ENCODE results near the gene ZNF777. TPM values are rescaled to one million over a fixed set of nuclear protein-coding genes. Genes with fewer than 3 reads are reported as not detected.
"Not testable (repeated sequence)": the region's sequence is repeated elsewhere in the genome, so short reads cannot be mapped to it uniquely, and the experiment has no call there.

Gene ZNF777
- 1 to 10 TPM; 8.5 to 9.5 TPM for total RNA-seq
- long read RNA-seq, donor 1, partial matches to known transcripts, result 4 of 6 reads
- long read RNA-seq, donor 1, other reads (novel, unspliced or antisense), result 2 of 6 reads
- long read RNA-seq, donor 2, result 0 reads

DNA sequence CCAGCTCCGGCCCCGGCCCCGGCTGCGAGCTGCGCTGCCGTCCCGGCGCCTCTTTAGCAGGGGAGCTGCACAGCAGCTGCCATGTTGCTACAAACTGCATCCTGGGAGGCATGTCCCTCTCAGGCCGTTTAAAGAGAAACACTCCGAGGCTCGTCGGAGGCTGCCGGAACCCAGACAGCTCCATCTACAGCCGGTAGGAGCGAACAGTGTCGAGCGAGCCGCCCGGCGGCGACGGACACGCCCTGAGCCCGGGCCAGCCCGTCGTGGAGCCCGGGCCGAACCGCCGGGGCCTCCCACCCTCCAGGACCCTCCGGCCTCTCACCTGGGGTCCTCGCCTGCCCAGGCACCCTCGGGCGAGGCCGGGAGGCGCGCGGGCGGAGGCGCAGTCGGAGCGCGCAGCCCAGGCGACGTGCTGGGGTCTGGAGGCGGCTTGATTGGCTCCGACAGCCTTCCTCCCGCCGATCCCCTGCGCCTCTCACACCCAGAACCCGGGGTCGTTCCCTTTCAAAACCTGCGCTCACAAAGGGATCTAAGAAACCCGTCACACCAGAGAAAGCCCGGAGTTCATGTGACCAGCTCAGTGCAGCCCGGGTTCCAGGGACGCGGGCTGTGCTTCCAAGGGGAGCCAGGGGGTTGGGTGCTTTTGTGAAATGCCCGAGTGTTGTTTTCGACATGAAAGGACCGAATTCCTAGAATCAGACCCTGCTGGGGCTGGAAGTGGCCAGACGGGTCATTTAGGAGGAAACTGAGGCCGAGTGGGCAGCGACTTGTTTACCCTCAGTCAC is at the start of gene ZNF777:
ZNF777 (minus strand) TSS at position 570 of the 785 bp plus-strand sequence. CDS start 5,040 bp downstream, outside the sequence.
- intact Hi-C loops (cut with DNase I), result no loop called here
- peak; percentile 96 for DNase-seq (ENCODE audit: low spot score)

DNA sequence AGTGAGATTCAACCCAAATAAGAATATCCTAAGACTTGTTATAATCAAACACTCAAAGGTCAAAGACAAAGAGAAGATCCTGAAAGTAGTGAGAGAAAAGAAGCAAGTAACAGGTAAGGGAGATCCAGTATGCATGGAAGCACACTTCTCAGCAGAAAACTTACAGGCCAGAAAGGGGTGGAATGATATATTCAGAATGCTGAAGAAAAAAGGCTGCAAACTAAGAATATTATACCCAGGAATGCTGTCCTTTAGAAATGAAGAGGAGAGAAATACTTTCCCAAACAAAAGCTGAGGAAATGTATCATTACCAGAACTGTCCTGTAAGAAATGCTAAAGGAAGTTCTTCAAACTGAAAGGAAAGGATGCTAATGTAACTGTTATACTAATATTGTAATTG is 49.4 kb upstream of the ZNF777 start:
- no peak for DNase-seq (ENCODE audit: low spot score)
- intact Hi-C loops (cut with DNase I), result no loop called here

DNA sequence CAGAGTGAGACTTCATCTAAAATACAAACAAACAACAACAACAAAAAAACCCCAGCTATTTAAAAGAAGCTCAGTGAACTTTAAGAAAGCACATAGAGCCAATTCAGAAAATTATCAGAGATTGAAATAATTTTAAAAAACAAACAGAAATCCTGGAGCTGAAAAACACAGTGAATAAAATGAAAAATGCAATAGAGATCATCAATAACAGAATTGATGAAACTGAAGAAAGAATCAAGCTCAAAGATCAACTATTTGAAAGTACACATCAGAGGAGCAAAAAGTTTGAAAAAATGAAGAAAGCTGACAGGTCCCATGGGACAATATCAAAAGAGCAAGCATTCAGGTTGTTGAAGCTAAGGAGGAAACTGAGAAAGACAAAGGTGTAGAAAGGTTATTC is 48.9 kb upstream of the ZNF777 start:
- intact Hi-C loops (cut with DNase I), result no loop called here
- DNase-seq (ENCODE audit: low spot score), result no peak

DNA sequence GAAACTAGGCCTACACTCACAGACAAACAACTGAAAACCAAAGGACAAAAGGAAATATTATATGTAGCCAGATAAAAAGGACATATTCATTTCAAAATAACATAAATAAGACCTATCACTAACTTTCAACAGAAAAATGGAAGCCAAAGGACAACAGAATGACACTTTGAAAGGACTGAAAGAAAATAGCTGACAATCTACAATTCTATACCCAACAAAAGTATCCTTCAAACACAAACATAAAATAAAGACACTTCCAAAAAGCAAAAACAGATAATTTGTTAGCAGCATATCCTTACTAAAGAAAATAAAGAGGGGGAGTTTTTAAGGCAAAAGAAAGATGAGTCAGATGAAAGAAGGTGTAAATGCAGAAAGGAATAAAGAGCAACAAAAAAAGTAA is 44.7 kb upstream of the ZNF777 start:
- intact Hi-C loops (cut with DNase I), result no loop called here
- DNase-seq (ENCODE audit: low spot score), result no peak

DNA sequence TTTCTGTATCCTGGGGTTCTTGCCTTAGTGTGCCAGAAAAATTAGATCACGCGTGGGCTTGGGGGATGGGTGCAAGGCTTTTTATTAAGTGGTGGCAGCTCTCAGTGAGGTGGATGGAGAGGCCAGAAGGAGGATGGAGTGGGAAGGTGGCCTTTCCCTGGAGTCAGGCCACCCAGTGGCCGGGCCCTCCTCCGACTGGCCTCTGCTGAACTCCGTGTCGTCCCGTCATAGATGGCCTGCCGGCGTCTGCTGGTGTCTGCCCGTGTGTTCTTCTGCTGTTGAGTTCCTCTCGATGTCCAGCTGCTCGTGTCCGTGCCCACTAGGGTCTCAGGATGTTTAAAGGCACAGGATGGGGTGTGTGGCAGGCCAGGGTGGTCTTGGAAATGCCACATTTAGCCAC is 40.8 kb upstream of the ZNF777 start:
- peak; percentile 67 for DNase-seq (ENCODE audit: low spot score)
- intact Hi-C loops (cut with DNase I), result no loop called here

DNA sequence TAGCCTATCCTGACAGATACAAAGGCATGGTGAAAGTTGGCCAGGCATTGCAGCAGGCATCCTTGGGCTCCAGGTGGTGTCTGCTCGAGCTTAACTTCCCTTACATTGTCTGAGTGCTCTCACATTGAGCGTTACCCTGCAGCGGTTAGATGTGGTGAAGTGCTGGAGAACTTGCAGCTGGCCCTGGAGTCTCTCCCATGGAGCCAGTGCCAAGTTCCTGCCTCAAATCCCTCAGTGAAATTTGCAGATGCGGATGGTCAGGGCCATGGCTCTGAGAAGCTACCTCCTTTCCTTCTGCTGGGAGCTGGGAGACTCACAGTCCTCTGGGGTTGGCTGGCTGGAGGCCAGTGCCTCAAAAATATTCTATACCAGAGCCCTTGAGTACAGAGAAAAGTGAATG is 40.0 kb upstream of the ZNF777 start:
- intact Hi-C loops (cut with DNase I), result no loop called here
- peak; percentile 48 for DNase-seq (ENCODE audit: low spot score)

DNA sequence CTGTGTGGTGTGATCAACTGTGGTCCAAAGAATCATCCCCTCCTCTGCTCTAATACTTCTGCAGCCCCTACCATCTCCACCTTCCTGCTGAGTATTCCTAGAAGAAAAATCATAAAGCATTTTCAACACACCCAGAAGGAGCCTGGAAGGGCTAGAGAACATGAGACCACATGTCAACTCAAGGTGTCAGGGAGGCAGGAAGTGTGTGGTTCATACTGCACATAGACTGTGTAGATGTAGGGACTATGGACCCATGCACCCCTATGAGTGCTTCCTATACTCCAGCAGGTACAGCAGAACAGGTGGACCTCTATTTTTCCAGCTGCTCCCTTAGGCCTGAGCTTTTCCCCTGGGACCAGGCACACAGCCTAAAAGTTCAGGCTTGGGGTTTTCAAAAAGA is 39.3 kb upstream of the ZNF777 start:
- intact Hi-C loops (cut with DNase I), result no loop called here
- no peak for DNase-seq (ENCODE audit: low spot score)

DNA sequence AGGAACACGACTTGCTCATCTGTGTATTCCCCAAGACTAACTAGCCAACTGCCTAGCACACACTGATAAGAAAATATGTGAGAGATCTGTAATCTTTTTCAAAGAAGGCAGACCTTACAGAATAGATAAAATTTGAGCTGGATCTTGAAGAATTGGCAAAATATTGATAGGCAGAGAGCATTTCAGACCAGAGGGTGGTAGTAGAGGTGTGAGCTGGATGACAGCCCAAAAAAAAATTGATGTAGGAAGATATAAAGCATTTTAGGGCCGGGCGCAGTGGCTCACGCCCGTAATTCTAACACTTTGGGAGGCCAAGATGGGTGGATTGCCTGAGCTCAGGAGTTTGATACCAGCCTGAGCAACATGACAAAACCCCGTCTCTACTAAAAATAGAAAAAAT is 37.9 kb upstream of the ZNF777 start:
- DNase-seq (ENCODE audit: low spot score), result no peak
- intact Hi-C loops (cut with DNase I), result no loop called here

DNA sequence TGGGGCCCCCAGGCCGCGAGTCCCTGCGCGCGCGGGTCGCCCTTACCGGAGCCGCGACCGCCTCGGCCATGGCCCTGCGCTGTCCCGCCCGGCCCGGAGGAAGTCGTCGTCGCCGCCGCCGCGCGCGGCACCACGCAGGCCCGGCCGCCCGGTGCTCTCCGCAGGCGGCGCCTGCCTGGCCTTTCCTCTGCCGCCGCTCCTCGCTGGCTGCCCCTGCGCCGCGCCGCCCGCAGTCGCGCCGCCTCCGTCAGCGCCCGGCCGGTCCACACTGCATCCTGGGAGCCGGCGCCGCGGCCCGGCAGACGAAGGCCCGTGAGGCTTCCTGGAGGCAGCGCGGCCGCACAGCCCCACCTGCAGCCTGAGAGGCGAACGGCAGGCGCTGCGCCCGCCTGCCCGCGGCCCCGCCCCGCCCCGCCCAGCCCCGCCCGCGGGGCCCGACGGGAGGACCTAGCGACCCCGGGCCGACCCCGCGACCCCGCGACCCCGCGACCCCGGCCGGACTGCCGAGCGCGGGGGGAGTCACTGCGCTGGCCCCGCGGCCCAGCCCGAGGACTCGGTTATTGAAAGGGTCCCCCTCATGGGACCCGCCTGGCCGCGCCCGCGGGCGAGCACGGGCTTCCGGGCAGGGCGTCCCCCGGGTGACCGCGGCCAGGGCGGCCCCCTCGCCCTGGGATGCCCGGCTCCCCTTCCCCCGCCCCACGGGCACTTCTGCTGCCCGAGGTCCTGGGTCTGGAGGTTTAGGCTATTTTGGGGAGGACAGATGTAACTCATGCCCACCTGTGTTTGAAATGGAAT is 36.8 kb upstream of the ZNF777 start, which contains the start of gene ZNF746:
ZNF746 (minus strand) TSS at position 343 of the 795 bp plus-strand sequence; CDS start at position 70, 273 bp downstream.
- DNase-seq (ENCODE audit: low spot score), result peak; percentile 96
- intact Hi-C loops (cut with DNase I), result no loop called here

DNA sequence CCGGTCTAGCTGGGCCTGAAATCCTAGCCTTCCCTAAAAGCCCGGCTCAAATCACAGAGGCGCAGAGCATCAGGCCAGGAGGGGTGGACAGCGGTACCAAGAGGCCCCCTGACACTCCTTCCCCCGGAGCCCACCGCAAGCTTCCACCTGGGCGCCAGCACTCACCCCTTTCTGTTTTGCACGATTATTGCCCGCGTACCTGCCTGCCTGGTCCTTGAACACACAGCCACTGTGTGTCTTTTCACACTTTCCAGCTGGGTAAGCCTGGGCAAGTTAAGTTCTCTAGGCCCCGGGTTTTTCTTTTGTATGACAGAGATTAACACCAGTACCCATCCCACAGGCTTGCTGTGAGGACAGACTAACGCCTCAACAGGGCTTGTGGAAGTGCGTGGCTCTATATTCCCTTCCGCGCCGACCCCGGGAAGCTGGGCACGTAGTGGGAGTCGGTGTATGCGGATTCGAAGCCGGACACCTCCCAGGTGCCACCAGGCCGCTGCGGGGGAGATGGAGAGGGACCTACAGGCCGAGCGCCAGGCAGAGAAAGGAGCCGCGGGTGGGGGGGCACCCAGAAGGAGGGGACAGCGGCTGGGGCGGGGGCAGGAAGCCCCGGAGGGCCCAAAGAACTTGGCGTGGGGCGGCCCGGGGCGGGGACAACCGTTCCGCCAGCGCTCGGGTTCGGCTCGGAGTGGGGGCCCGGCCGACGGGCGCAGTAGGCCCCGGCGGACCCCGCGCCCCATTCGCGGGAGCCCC is 36.0 kb upstream of the ZNF777 start:
- DNase-seq (ENCODE audit: low spot score), result peak; percentile 91
- intact Hi-C loops (cut with DNase I), result no loop called here

DNA sequence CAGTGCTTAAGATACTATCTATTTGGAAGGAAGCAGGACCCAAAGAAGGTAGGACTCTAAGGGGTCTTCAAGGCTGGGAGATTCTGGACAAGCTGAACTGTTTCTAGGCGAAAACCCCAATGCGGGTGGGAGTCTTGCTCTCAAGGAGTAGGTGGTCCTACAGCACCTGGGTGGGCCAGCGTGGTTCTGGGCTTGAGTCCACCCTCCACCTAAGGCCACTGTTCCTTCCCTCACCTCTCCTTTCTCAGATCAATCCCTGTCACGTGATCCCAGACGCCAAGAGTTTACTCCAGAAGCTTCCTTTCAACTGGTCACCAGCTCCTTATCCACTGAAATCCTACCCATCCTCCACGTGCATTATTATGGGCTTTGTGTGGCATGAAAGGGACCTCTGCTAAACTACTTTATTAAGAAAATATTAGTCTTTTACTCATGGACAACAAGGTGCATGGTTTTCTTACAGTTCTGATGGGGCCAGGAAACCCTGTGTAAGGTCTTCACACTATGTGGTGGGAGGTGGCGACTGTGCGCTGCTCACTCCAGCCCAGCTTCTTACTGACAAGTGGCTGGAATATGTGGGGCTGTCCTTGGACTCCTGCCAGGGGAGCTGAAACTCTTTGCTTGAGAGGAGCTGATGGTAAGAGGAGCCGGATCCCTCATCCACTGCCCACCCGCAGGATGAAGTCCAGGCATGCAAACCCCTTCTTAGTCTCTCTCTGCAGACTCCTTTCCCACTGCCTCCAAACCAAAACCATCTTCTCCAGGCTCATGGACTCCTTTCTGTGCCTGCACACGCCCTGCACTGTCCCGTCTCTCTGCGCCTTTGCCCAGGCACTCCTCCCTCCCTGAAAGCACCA is 35.2 kb upstream of the ZNF777 start:
- peak; percentile 88 for DNase-seq (ENCODE audit: low spot score)
- intact Hi-C loops (cut with DNase I), result no loop called here

DNA sequence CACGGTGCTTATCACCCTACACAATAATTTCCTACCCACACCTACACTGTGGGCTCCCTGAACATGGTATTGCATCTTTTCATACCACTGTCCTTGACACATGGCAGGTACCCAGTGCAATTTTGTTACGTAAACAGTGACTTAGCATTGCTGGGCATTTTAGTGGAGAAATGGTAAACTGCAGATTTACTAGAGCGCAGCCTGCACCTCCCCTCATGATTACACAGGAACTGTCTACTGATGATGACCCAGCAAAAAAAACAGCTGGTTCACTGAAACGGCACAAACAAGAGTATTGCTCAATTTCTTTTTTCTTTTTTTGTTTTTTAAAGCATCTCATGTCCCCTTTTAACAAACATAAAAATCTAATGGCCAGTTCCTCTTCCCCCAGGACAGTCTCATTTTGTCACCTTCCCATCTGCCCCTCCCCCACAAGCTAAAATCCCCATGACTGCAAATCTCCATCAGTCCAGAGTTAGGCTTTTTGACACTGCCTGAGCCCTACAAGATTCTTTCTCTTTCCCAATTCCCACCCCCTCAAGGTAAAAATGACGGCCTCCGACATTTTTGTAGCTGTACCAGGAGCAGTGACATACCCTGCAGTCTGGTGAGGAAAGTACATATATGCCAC is 34.0 kb upstream of the ZNF777 start:
- intact Hi-C loops (cut with DNase I), result no loop called here
- DNase-seq (ENCODE audit: low spot score), result no peak

DNA sequence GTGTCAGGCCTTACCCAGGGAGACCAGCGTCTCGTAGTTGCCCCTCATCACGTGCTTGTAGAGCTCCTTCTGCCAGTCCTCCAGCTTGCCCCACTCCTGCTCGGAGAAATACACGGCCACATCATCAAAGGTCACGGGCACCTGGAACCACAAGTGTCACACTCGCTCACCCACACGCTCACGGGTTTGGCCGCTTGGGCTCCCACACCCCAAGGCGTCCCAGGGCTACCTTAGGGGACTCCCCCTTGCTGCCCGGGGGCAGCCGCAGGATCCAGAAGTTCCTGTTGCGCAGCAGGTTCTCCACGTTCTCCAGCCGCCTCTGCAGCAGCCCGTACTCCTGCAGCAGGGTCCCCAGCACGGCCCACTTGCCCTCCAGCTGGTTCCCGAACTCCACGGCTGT is 33.1 kb upstream of the ZNF777 start:
- intact Hi-C loops (cut with DNase I); DNase-seq (ENCODE audit: low spot score): not testable (repeated sequence)

DNA sequence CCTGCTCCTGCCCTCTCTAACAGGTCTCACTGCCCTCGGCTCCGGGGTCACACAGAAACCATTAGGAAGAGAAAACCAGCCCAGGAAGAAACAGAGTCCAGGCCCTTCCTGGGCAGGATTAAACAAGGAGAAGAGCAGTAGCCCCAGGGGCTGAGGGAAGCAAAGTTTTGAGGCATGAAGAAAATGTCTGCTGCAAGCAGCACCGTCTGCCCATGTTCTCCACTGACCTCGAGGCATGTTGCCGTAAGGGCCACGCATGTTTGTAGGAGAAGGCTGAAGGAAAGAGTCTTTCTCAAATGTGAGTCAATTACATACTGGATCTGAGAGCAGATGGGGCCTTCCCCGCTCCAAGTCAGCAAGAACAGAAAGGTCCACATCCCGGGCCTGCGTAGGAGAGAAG is 32.5 kb upstream of the ZNF777 start:
- no peak for DNase-seq (ENCODE audit: low spot score)
- intact Hi-C loops (cut with DNase I), result no loop called here

DNA sequence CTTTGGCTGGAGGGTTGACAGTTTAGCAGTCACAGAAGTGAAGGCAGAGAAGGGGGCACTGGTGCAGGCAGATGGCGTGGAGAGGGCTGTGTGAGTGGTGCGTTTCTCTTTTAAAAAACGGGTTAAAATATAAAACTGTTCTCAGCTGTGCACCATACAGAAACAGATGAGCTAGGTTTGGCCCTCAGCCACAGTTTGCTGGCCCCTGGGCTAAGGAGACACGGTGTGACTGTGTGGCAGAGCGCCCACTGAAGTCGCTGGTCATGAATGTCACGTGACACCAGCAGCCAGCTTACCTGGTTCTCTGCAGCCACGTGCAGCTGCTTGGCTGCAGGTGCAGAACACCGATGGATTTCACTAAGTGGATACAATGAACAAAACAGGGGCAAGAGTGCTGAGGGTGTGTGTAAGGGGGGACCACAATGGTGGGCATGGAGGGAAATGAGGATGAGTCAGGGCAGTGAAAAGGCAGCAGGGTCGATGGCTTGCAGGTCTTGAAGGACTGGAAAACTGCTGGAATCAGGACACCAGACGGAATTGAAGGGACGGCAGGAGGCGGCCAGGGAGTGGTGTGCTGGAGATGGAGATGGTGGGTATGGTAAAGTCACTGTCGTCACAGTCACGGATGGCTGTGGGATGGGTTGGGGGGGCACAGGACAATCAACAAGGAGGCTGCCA is 29.4 kb upstream of the ZNF777 start:
- DNase-seq (ENCODE audit: low spot score), result no peak
- intact Hi-C loops (cut with DNase I), result no loop called here

DNA sequence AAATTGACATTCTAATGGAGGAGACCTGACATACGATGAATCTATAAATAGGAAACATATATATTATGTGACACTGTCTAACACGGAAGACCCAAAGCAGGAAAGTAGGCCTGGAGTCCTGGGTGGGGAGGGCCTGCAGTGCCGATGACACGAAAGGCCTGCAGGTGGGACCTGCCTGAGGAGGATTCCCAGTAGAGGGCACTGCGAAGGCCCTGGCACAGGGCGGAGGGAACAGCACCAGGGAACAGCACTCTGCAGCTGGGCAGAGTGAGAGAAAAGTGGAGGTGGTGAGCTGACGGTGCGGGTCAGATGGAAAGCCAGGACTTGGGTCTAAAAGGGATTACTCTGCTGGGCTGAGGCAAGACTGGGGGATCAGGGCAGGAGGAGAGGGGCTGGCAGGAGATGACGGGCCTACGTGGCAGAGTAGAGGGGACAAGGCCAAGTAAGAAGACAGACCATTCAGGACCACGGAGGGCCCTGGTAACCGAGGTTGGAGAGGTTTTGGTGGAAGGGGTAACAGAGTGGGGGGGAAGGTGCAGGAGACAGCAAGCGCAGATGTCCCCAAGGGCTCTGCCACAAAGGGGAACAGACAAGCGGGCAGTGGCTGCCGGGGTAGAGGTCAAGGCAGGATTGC is 28.6 kb upstream of the ZNF777 start:
- DNase-seq (ENCODE audit: low spot score), result no peak
- intact Hi-C loops (cut with DNase I), result no loop called here

DNA sequence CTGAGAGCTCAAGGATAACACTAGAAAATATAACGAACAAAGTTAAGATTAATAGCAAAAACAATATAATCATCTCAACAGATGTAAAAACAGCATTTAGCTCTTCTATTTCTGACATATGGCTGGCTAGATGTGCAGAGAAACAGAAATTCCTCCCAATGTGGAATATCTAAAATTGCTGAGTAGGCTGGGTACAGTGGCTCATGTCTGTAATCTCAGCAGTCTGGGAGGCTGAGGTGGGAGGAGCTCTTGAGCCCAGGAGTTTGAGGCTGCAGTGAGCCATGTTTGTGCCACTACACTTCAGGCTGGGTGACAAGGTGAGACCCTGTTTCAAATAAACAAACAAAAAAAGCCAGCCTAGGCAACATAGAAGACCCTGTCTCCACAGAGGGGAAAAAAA is 18.7 kb upstream of the ZNF777 start:
- no peak for DNase-seq (ENCODE audit: low spot score)
- intact Hi-C loops (cut with DNase I), result no loop called here

Data from posterior vena cava (tissue), 2 donors.